Measurements from ENCODE around the gene INCA1. TPM values are rescaled to one million over a fixed set of nuclear protein-coding genes. Genes with fewer than 3 reads are reported as not detected.

The INCA1 gene
- total and polyA plus RNA-seq, 2 of the 13 experiments (the other 11 are each of a cell fraction or from before 2014, with no cell fraction given) = 0.93 to 2.6 TPM

DNA sequence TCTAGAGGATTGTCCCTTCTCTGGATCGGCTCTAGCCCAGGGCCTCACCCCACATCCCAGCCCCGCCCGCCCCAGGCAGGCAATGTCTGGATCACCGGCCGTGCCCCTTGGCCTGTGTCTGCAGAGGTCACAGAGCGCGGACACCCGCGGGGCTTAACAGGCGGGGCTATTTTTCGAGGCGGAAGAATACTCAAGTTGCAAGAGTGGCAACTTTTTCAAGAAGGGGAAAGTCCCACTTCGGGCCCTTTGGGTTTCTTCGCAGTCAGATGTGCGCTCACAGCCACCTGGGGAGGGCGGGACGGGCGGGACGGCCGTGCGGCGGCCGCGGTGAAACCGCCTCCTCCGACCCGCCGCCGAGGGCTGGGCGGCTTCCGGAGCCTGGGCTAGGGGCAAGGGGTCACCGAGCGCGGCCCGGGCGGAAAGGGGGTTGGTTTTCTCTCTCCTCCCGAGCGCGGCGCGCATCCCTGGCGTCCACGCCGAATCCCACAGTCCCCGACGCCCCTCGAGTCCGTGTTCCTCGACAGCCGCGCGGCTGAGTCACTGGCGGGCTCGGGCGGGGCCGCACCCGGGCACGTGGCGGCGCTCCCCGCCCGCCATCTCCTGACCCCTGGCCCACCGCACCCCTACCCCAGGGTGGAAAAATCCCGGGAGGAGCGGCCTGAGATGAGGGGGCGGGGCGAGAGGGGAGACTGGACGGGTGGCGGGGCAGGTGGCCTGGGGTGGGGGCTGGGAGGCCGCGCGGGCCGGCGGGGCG is 47.8 kb downstream of the INCA1 start (continued):
- TF ChIP-seq, protein P1, sequence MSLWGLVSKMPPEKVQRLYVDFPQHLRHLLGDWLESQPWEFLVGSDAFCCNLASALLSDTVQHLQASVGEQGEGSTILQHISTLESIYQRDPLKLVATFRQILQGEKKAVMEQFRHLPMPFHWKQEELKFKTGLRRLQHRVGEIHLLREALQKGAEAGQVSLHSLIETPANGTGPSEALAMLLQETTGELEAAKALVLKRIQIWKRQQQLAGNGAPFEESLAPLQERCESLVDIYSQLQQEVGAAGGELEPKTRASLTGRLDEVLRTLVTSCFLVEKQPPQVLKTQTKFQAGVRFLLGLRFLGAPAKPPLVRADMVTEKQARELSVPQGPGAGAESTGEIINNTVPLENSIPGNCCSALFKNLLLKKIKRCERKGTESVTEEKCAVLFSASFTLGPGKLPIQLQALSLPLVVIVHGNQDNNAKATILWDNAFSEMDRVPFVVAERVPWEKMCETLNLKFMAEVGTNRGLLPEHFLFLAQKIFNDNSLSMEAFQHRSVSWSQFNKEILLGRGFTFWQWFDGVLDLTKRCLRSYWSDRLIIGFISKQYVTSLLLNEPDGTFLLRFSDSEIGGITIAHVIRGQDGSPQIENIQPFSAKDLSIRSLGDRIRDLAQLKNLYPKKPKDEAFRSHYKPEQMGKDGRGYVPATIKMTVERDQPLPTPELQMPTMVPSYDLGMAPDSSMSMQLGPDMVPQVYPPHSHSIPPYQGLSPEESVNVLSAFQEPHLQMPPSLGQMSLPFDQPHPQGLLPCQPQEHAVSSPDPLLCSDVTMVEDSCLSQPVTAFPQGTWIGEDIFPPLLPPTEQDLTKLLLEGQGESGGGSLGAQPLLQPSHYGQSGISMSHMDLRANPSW (CRISPR knock-in tag; IDR thresholded peaks at IDR 0.05; ENCODE audit: borderline replicate concordance) = no peak
- TF ChIP-seq, protein P2, sequence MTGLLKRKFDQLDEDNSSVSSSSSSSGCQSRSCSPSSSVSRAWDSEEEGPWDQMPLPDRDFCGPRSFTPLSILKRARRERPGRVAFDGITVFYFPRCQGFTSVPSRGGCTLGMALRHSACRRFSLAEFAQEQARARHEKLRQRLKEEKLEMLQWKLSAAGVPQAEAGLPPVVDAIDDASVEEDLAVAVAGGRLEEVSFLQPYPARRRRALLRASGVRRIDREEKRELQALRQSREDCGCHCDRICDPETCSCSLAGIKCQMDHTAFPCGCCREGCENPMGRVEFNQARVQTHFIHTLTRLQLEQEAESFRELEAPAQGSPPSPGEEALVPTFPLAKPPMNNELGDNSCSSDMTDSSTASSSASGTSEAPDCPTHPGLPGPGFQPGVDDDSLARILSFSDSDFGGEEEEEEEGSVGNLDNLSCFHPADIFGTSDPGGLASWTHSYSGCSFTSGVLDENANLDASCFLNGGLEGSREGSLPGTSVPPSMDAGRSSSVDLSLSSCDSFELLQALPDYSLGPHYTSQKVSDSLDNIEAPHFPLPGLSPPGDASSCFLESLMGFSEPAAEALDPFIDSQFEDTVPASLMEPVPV (CRISPR knock-in tag; IDR thresholded peaks at IDR 0.05) = peak; percentile 87; the same call in 1 of the 2 replicates
- no peak for TF ChIP-seq ZNF558 (CRISPR knock-in tag; IDR thresholded peaks at IDR 0.05; ENCODE audit: borderline replicate concordance)
- TF ChIP-seq CAMTA2 (CRISPR knock-in tag; IDR thresholded peaks at IDR 0.05; ENCODE audit: borderline replicate concordance) = no peak
- TF ChIP-seq STAT5B (CRISPR knock-in tag; IDR thresholded peaks at IDR 0.05) = no peak
- TF ChIP-seq NR2C2 (CRISPR knock-in tag; IDR thresholded peaks at IDR 0.05; ENCODE audit: borderline replicate concordance) = peak; percentile 80
- TF ChIP-seq ZNF33A (CRISPR knock-in tag; IDR thresholded peaks at IDR 0.05; ENCODE audit: borderline replicate concordance) = 0 out of 2 replicates have a peak, but pooled peaks have one; percentile 9
- TF ChIP-seq, protein P3, sequence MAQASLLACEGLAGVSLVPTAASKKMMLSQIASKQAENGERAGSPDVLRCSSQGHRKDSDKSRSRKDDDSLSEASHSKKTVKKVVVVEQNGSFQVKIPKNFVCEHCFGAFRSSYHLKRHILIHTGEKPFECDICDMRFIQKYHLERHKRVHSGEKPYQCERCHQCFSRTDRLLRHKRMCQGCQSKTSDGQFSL (CRISPR knock-in tag; IDR thresholded peaks at IDR 0.05) = 0 out of 2 replicates have a peak, but pooled peaks have one; percentile 31
- peak; percentile 59 for TF ChIP-seq ZFY (CRISPR knock-in tag; IDR thresholded peaks at IDR 0.05)
- peak; percentile 45; the same call in 1 of the 2 replicates for TF ChIP-seq PHF21A (CRISPR knock-in tag; IDR thresholded peaks at IDR 0.05)
- TF ChIP-seq, protein P4, sequence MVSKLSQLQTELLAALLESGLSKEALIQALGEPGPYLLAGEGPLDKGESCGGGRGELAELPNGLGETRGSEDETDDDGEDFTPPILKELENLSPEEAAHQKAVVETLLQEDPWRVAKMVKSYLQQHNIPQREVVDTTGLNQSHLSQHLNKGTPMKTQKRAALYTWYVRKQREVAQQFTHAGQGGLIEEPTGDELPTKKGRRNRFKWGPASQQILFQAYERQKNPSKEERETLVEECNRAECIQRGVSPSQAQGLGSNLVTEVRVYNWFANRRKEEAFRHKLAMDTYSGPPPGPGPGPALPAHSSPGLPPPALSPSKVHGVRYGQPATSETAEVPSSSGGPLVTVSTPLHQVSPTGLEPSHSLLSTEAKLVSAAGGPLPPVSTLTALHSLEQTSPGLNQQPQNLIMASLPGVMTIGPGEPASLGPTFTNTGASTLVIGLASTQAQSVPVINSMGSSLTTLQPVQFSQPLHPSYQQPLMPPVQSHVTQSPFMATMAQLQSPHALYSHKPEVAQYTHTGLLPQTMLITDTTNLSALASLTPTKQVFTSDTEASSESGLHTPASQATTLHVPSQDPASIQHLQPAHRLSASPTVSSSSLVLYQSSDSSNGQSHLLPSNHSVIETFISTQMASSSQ (IDR thresholded peaks at IDR 0.05; ENCODE audit: low read depth) = no peak
- TF ChIP-seq, protein P4 (CRISPR knock-in tag; IDR thresholded peaks at IDR 0.05; ENCODE audit: borderline replicate concordance) = peak; percentile 37; the same call in 1 of the 2 replicates
- TF ChIP-seq ZNF782 (CRISPR knock-in tag; IDR thresholded peaks at IDR 0.05; ENCODE audit: borderline replicate concordance) = no peak
- TF ChIP-seq ARNT2 (CRISPR knock-in tag; IDR thresholded peaks at IDR 0.05; ENCODE audit: low read depth) = 0 out of 2 replicates have a peak, but pooled peaks have one; percentile 45
- TF ChIP-seq IRX3 (CRISPR knock-in tag; IDR thresholded peaks at IDR 0.05; ENCODE audit: borderline replicate concordance, low read depth) = no peak
- no peak for TF ChIP-seq ZNF296 (CRISPR knock-in tag; conservative IDR thresholded peaks at IDR 0.05)
- no peak for TF ChIP-seq ZNF629 (CRISPR knock-in tag; conservative IDR thresholded peaks at IDR 0.05)

Measured in HepG2 (cell line).